PC-3 (cell line): ENCODE results near the gene MYO1C.

Experiments used
- CTCF ChIP-seq: fragments of 300-600 bp; sonication (generic); conservative IDR thresholded peaks from 2 replicates; pipeline ENCODE4 v1.5.1; 2017; ENCODE audit warnings: antibody characterized with exemption, low read depth, mild to moderate bottlenecking, low read length
- EZH2 ChIP-seq: fragments of 300-600 bp; sonication (generic); IDR thresholded peaks from one replicate; pipeline ENCODE4 v1.6.1; 2017; ENCODE audit warnings: antibody characterized with exemption, mild to moderate bottlenecking, low read length; ENCODE audit not compliant: unreplicated experiment

GRCh38 chr17:1435326-1435725 lies 57.2 kb downstream of the MYO1C start:
- no peak for TF ChIP-seq CTCF
- no peak for TF ChIP-seq EZH2
